ENCODE measurements around the gene ERCC8. TPM values are rescaled to one million over a fixed set of nuclear protein-coding genes. Genes with fewer than 3 reads are reported as not detected.
A peak's percentile ranks its signal among the peaks of the same experiment; 100 is the strongest.

Gene ERCC8
- total and polyA plus RNA-seq, 9 of the 15 experiments (the other 6 are each of a cell fraction or from before 2014, with no cell fraction given): 10.1 to 41.8 (median 24.4) TPM

DNA sequence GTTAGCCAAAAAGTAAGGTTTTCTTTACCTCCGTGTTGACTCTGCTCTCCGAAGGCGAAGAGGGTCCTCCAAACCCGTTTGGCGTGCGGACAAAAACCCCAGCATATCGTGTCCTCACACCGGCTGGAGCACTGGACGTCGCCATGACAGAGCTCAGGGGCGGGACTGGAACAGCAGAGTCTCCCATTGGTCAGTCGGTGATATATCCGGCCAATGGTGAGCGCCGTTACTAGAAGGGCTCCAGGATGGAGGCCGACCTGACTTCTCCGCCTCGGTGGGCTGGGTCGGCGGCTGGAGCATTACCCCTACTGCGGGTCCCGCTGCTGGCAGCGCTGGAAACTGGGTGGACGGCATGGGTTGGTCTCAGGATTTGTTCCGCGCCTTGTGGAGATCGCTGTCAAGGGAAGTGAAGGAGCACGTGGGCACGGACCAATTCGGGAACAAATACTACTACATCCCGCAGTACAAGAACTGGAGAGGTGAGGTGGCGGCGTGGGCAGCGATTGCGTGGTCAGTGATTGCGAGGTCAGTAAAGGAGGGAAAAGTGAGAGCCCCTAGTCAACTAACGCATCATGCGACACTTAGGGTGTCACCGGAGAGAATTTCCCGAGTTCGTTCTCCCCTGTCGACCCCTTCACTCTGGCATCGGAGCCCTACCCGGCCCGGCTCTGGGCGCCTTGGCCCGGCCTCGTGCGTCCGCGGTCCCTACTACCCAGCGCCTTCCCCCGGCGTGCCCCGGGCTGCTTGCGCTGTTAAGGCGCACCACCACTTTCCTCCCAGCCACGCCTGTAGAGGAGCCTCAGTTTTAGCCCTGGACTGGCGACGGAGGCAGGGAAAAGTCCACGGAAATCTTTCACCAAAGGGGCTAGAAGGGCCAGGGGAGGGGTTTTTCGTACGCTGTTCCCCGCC, at the start of gene ERCC8, which contains the start of gene NDUFAF2 (continued):
- TF ChIP-seq, protein P1, sequence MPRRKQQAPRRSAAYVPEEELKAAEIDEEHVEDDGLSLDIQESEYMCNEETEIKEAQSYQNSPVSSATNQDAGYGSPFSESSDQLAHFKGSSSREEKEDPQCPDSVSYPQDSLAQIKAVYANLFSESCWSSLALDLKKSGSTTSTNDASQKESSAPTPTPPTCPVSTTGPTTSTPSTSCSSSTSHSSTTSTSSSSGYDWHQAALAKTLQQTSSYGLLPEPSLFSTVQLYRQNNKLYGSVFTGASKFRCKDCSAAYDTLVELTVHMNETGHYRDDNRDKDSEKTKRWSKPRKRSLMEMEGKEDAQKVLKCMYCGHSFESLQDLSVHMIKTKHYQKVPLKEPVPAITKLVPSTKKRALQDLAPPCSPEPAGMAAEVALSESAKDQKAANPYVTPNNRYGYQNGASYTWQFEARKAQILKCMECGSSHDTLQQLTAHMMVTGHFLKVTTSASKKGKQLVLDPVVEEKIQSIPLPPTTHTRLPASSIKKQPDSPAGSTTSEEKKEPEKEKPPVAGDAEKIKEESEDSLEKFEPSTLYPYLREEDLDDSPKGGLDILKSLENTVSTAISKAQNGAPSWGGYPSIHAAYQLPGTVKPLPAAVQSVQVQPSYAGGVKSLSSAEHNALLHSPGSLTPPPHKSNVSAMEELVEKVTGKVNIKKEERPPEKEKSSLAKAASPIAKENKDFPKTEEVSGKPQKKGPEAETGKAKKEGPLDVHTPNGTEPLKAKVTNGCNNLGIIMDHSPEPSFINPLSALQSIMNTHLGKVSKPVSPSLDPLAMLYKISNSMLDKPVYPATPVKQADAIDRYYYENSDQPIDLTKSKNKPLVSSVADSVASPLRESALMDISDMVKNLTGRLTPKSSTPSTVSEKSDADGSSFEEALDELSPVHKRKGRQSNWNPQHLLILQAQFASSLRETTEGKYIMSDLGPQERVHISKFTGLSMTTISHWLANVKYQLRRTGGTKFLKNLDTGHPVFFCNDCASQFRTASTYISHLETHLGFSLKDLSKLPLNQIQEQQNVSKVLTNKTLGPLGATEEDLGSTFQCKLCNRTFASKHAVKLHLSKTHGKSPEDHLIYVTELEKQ (CRISPR knock-in tag; IDR thresholded peaks at IDR 0.05): no peak
- TF ChIP-seq FOXK2 (conservative IDR thresholded peaks at IDR 0.05 in 1 of 2, IDR thresholded peaks at IDR 0.05 in 1 of 2; ENCODE audit: low read depth in 2 of 2) (no peak), POLR2AphosphoS2 (IDR thresholded peaks at IDR 0.05; ENCODE audit: low read length) (no peak), NR1H2 (CRISPR knock-in tag; IDR thresholded peaks at IDR 0.05) (0 out of 2 replicates have a peak, but pooled peaks have one; percentile 22), NCOA6 (IDR thresholded peaks at IDR 0.05) (no peak), HOXB6 (CRISPR knock-in tag; IDR thresholded peaks at IDR 0.05; ENCODE audit: borderline replicate concordance) (no peak), SMAD3 (CRISPR knock-in tag; conservative IDR thresholded peaks at IDR 0.05) (no peak), LARP7 (IDR thresholded peaks at IDR 0.05) (no peak), ZNF143 (CRISPR knock-in tag; IDR thresholded peaks at IDR 0.05) (no peak), PTTG1 (tag; IDR thresholded peaks at IDR 0.05; ENCODE audit: low read depth) (no peak), HSF4 (CRISPR knock-in tag; IDR thresholded peaks at IDR 0.05; ENCODE audit: borderline replicate concordance) (no peak), ZNF75A (CRISPR knock-in tag; IDR thresholded peaks at IDR 0.05) (no peak), HNRNPK (IDR thresholded peaks at IDR 0.05; ENCODE audit: low read depth, low read length, poor library complexity, severe bottlenecking) (no peak), STAT5A (IDR thresholded peaks at IDR 0.05; ENCODE audit: borderline replicate concordance, low read length) (no peak), MEIS2 (IDR thresholded peaks at IDR 0.05; ENCODE audit: partially characterized antibody) (no peak), NFIX (CRISPR knock-in tag; IDR thresholded peaks at IDR 0.05; ENCODE audit: low read depth) (no peak), FOXK1 (CRISPR knock-in tag; IDR thresholded peaks at IDR 0.05; ENCODE audit: borderline replicate concordance) (peak; percentile 44; the same call in 1 of the 2 replicates), ZNF644 (tag; IDR thresholded peaks at IDR 0.05; ENCODE audit: low read depth) (no peak), KLF6 (CRISPR knock-in tag; IDR thresholded peaks at IDR 0.05; ENCODE audit: borderline replicate concordance) (no peak), PTBP1 (IDR thresholded peaks at IDR 0.05; ENCODE audit: low read depth, low read length) (0 out of 2 replicates have a peak, but pooled peaks have one; percentile 51), ZNF780A (CRISPR knock-in tag; IDR thresholded peaks at IDR 0.05) (no peak)
- TF ChIP-seq, protein P2, sequence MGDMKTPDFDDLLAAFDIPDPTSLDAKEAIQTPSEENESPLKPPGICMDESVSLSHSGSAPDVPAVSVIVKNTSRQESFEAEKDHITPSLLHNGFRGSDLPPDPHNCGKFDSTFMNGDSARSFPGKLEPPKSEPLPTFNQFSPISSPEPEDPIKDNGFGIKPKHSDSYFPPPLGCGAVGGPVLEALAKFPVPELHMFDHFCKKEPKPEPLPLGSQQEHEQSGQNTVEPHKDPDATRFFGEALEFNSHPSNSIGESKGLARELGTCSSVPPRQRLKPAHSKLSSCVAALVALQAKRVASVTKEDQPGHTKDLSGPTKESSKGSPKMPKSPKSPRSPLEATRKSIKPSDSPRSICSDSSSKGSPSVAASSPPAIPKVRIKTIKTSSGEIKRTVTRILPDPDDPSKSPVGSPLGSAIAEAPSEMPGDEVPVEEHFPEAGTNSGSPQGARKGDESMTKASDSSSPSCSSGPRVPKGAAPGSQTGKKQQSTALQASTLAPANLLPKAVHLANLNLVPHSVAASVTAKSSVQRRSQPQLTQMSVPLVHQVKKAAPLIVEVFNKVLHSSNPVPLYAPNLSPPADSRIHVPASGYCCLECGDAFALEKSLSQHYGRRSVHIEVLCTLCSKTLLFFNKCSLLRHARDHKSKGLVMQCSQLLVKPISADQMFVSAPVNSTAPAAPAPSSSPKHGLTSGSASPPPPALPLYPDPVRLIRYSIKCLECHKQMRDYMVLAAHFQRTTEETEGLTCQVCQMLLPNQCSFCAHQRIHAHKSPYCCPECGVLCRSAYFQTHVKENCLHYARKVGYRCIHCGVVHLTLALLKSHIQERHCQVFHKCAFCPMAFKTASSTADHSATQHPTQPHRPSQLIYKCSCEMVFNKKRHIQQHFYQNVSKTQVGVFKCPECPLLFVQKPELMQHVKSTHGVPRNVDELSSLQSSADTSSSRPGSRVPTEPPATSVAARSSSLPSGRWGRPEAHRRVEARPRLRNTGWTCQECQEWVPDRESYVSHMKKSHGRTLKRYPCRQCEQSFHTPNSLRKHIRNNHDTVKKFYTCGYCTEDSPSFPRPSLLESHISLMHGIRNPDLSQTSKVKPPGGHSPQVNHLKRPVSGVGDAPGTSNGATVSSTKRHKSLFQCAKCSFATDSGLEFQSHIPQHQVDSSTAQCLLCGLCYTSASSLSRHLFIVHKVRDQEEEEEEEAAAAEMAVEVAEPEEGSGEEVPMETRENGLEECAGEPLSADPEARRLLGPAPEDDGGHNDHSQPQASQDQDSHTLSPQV (IDR thresholded peaks at IDR 0.05): no peak

All from K562 (cell line).